Measurements from ENCODE around the gene MED12.
A peak's percentile ranks its signal among the peaks of the same experiment; 100 is the strongest.

MED12 gene

DNA sequence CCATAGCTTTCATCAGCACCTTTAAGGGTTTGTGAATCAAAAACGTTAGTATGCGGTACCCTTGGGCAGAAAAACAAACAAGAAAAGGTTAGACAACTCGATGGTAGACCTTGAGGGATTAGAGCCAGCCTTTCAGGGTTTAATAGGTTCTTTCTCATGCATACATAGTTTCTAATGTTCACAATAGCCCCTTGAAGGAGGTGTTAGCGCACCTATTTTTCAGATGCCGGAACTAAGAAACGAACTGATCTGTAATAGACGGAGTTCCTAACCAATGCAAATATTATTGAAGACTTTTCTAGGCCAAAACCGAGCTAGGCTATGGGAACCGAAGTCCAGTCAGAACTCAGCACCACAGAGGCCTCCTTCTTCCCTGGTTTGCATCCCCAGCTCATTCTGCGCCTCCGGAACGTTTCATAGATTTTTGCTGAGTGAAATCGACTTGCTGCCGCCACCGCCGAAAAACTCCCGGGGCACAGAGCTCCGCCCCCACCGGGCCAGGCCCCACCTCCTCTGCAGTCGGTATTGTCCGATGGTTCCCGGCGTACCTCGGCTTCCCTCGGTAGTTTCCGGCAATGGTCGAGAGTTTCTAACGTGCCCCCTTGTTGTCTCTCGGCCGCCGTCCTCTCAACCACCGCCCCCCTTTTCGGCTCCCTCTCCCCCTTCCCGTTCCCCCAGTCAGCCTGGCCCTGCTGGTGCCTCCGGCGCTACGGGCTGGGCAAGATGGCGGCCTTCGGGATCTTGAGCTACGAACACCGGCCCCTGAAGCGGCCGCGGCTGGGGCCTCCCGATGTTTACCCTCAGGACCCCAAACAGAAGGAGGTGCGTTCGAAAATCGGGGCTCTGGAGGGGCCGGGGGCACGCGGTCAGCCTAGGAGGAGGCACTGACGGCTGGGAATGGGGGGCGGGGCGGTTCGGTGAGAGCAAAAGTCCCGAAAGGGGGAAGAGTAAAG lies at the start of gene MED12:
MED12 (plus strand) TSS at position 565 of the 953 bp plus-strand sequence; CDS start at position 724, 159 bp downstream.
- DNase-seq: peak; percentile 82

DNA sequence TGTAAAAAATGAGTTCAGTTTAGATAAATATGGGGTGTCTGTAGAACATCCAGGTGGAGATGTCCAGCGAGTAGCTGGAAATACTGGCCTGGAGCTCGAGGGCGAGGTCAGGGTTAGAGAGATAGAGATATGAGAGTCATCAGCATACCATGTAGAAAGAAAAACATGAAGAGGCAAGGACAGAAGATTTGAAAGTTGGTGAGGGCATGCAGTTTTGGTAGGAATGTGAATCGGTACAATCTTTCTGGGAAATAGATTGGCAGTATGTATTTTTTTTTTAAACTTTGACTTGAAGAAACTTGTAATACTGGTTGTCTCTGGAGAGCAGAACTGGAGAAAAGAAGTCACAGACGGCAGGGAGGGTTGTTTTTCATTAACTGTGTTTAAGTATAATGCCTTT lies 47.9 kb upstream of the MED12 start:
- DNase-seq: no peak

GRCh38 chrX:71081330-71082123 lies 36.9 kb upstream of the MED12 start:
- DNase-seq: peak; percentile 12

DNA sequence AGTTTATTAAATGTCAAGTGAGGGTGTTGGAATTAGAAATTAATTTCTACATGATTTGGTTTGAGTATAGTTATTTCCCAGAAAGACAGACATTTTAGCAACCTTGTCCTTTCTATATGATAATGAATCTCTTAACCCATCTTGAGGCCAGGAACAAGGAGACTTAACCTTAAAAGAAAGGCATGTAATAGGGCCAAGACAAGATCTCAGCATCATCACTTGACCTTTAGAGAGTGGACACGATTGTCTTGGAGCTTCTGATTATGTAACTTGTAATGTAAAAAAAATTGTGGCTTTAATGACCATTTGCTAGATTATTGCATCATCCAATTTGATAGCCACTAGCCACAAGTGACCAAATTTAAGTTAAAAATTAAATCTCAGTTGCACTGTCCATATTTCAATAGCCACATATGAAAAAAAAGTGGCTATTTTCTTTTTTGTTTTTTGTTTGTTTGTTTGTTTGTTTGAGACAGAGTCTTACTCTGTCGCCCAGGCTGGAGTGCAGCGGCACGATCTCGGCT lies 36.2 kb upstream of the MED12 start:
- DNase-seq: no peak

GRCh38 chrX:71082822-71083221 lies 35.6 kb upstream of the MED12 start:
- no peak for DNase-seq

DNA sequence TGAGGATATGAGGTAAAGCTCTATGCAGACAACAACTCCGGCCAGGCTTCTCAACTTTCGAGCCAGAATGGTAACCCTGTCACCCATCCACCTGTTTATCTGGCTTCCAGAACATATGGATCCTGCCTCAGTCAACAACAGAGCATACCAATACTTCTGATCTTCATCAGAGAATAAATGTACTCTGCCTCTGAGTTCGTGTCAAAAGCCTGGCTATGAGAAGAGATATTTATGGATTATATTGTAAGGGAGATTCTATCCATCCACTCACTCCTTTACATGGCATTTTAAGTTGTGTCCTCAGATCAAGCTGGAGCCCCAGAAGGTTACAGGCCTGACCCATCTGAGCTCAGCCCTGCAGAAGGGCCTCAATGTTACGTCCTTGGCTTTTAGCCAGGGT lies 32.5 kb upstream of the MED12 start:
- no peak for DNase-seq

- no peak for DNase-seq
Observed at GRCh38 chrX:71091263-71091662, 27.1 kb upstream of the MED12 start.

DNA sequence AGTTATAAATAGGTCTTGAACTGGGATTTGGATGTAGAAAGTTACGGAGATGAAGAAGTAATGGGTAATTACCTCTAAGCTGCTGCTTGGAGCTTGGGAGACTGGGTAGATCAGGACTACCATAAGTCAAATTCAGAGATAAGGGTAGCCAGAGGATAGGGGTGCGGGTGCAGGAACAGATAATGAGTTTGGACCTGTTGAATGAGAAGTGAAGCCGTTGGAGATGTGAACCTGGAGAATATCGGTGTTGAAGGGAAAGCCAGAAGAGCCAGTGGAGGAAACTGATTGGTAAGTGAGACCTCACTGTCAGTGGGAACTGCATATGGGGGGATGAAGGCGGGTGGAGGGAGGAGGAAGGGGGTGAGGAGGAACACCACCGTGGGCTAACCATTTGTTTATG lies 23.4 kb upstream of the MED12 start:
- no peak for DNase-seq

GRCh38 chrX:71095555-71095980 lies 22.8 kb upstream of the MED12 start, which contains the start of gene FOXO4:
Gene FOXO4, plus strand, starts transcription at chrX:71095851. Its CDS starts 678 bp downstream, at chrX:71096529.
- DNase-seq: peak; percentile 83

GRCh38 chrX:71095981-71096759 lies 22.2 kb upstream of the MED12 start:
- peak; percentile 44 for DNase-seq

DNA sequence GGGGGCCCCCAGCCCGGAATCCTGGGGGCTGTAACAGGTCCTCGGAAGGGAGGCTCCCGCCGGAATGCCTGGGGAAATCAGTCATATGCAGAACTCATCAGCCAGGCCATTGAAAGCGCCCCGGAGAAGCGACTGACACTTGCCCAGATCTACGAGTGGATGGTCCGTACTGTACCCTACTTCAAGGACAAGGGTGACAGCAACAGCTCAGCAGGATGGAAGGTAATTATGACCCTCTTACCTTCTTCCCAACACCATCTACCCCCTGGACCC lies 21.7 kb upstream of the MED12 start:
- DNase-seq: no peak

- DNase-seq: peak; percentile 36
Observed at GRCh38 chrX:71098302-71098701, 20.1 kb upstream of the MED12 start.

- no peak for DNase-seq
Observed at GRCh38 chrX:71098951-71099506, 19.4 kb upstream of the MED12 start.

GRCh38 chrX:71099736-71100135 lies 18.7 kb upstream of the MED12 start:
- DNase-seq: no peak

- no peak for DNase-seq
Observed at GRCh38 chrX:71100581-71101505, 17.6 kb upstream of the MED12 start.

DNA sequence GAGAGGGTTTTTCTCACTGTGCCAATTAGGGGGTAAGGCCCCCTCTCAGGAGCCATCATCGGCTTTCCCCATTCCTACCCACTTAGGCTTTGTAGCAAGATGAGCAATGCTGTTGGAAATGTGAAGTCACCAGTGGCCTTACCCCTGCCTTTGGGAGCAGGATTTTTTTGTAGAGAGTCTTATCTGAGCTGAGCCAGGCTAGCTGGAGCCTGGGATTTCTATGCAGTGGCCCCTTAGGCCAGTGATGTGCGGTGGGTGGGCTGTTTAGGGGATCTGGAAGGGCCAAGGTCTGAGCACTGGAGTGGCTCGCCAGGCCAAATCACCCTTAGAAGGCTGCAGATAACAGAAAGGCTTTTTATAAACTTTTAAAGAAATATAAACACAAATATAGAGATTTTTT lies 16.1 kb upstream of the MED12 start:
- no peak for DNase-seq

- DNase-seq: no peak
Observed at GRCh38 chrX:71103110-71103983, 15.0 kb upstream of the MED12 start.

DNA sequence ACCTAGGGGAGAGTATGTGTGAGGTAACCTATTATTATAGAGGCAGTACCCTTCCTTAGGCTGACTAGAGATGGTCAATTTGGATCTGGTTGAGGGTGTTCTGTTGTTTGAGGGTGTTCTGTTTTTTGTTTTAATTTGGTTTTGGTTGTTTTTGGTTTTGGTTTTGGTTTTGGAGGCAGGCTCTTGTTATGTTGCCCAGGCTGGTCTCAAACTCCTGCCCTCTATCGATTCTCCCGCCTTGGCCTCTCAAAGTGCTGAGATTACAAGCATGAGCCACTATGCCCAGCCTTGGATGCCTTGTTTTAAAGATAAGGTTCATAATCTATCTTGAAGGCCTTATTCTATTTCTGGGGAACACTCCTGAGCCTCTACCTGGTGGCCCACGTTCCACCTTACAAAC lies 12.8 kb upstream of the MED12 start:
- DNase-seq: no peak

- no peak for DNase-seq
Observed at GRCh38 chrX:71106427-71106826, 12.0 kb upstream of the MED12 start, which contains the start of gene CXorf65. Gene CXorf65, minus strand, starts transcription at chrX:71106740. Its CDS starts 184 bp downstream, at chrX:71106556.

DNA sequence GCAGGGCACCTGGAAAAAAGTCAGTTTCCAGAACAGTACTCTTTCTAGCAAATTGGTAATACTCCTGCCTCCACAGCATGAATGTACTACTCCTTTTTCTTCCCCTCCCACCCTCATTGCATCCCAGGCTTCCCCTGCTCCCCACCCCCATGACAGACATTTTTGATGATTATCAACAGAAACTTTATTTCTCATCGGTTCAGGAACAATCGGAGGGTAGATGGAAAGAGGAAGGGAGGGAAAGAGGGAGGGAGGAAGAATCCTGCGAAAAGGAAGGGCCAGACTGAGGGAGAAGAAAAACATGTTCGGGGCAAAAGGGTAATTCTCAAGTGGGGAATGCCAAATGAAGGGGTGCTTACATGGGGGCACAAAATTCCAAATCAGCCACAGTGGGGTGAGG lies 11.2 kb upstream of the MED12 start:
- no peak for DNase-seq
